Smooth muscle cell of the umbilical artery (primary cell): Measurements from ENCODE around the gene FAM50A. TPM values are rescaled to one million over a fixed set of nuclear protein-coding genes. Genes with fewer than 3 reads are reported as not detected.

Source experiments
- total RNA-seq: library from RNA; depleted of rRNA; stranded (reverse); fragments of >200 nt; gene quantifications from 2 replicates; pipeline ENCODE4 v1.2.3, GENCODE V29; 2014

Gene FAM50A
- total RNA-seq: 73.1 and 81.4 TPM in 2 replicates

DNA sequence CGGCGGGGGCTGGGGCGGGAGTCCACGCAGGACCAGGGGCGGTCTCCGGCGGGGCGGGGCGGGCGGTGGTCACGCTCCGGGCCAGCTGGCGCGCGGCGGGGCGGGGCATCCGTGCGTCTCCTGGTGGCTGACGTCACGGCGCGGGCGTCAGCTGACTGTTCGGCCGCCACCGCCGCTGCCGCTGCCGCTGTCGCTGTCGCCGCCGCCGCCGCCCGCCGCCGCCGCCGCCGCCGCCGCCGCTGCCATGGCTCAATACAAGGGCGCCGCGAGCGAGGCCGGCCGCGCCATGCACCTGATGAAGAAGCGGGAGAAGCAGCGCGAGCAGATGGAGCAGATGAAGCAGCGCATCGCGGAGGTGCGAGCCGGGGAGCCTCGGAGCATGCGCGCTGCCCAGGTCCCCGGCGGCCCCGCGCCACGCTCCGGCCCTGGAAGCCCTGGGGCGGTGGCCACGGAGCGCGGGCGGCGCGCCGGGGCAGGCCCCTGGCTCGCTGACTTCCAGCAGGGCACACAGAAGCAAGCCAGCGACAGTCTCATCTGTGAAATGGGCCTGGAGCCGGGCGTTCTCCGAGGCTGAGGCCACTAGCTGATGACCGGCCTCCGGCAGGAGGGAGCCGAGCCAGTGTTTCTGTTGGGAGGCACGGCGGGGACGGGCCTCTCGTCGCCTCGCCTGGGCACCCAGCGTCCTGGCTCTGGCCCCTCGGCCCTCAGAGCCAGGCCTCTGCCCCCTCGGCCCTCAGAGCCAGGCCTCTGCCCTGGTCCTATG lies at the start of gene FAM50A:
Gene FAM50A (plus strand): TSS at position 150 of the 763 bp plus-strand sequence. CDS start 95 bp downstream, at position 245.

DNA sequence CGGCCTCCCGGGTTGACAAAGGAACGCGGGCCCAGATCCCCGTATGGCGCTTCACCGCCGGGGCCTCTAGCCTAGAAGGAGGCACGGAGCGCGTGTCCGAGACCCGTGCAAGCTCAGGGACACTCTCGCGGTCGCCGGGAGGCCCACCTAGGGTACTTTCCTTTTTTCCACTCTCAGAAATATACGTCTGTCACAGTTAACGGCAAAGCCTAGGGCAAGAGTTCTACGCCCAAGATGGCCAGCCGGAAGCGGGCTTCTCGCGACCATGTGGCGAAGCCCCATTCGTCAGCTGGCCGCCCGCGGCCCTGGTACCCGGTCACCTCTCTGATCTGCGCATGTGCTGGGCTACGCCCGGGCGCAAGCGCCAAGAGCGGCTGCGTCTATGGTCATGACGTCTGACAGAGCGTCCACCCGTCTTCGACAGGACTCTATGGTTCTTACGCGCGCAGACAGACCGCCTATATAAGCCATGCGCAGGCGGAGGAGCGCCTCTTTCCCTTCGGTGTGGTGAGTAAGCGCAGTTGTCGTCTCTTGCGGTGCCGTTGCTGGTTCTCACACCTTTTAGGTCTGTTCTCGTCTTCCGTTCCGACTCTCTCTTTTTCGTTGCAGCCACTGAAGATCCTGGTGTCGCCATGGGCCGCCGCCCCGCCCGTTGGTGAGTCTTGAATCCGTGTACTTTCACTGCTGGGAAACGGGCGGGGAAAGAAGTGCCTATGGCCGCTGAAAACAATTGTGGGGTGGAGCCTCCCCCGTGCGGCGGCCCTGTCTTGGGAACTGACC lies 45.9 kb upstream of the FAM50A start, which contains the start of gene RPL10:
Gene RPL10 (plus strand): TSS at position 490 of the 780 bp plus-strand sequence. CDS start 143 bp downstream, at position 633.

GRCh38 chrX:154409222-154409871 lies 34.6 kb upstream of the FAM50A start, which contains the start of gene DNASE1L1:
Gene DNASE1L1, minus strand, starts transcription at chrX:154409254. Its CDS starts 3,686 bp downstream, at chrX:154405568.

DNA sequence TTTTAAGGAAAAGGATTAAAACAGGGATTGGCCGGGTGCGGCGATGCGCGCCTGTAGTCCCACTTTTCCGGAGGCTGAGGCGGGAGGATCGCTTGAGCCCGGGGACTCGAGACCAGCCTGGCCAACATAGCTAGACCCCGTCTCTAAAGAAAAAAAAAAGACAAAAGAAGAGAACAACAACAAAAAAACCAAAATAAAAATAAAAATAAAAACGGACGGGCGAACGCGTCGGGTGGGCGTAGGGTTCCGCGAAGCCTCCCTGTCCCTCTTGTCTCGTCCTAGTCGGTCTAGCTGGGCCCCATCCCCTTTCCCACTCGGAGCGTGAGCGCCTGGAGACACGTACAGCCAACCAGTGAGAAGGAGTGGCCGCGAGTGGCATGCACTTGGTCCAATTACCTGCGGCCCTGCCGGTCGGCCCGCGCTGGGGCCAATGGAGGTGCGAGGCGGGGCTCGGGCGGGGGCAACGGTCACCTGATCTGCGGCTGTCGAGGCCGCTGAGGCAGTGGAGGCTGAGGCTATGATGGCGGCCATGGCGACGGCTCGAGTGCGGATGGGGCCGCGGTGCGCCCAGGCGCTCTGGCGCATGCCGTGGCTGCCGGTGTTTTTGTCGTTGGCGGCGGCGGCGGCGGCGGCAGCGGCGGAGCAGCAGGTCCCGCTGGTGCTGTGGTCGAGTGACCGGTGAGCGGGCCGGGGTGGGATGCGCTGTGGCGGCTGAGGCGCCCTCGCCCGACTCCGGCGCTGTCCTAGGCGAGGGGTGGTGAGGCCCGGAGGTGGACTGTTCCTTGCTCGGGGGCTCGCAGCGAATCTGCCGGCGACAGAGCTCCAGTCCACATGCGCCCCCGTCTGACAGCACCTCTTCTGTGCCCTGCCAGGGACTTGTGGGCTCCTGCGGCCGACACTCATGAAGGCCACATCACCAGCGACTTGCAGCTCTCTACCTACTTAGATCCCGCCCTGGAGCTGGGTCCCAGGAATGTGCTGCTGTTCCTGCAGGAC lies 15.5 kb upstream of the FAM50A start, which contains the start of gene ATP6AP1:
Gene ATP6AP1 (plus strand): TSS at position 502 of the 996 bp plus-strand sequence. CDS start 16 bp downstream, at position 518.

GRCh38 chrX:154436983-154437752 lies 6.8 kb upstream of the FAM50A start, which contains the start of gene GDI1:
Gene GDI1, plus strand, starts transcription at chrX:154437154. Its CDS starts 101 bp downstream, at chrX:154437255.

GRCh38 chrX:154458116-154458953 lies 14.4 kb downstream of the FAM50A start, which contains the start of gene PLXNA3:
Gene PLXNA3, plus strand, starts transcription at chrX:154458281. Its CDS starts 1,903 bp downstream, at chrX:154460184.

GRCh38 chrX:154478728-154479622 lies 35.0 kb downstream of the FAM50A start, which contains the start of gene LAGE3:
Gene LAGE3, minus strand, starts transcription at chrX:154479281. Its CDS starts 366 bp downstream, at chrX:154478915.

DNA sequence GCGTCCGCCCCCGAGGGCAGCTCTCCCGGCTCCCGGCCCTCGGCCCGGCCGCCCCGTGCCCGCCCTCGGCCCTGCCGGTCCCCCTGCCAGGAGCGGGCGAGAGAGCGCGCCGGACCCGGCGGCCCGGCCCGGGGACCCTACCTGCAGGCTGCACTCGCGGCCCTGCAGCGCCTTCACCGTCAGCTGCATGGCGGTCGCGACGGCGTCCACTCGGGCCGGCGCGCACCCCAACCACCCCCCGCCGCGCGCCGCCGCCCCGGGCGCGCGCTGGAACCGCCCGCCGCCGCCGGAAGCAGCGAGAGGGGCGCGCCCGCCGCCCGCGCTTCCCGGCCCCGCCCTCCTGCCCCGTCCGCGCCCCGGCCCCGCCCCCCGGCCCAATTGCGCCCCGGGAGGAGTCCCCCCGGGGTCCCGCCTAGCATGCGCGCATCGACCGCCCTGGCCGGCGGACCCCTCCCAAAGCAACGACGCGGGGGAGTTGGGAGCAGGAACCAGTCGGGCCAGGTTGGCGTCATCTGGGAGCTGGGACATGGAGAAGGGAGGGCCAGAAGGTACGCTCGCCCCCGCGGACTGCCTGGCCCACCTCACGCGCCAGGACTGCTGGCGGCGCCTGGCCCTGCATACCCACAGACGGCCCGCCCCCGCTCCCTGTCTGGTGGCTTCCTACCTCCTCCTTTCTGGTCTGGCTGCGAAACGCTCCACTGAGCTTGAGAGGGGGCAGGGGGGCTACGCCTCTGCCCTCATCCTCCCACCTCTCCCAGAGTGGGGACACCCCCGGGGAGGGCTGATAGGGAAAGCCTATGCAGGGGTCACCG lies 42.7 kb downstream of the FAM50A start, which contains the start of gene UBL4A:
Gene UBL4A (minus strand): TSS at position 220 of the 812 bp plus-strand sequence. CDS start 31 bp downstream, at position 189.

DNA sequence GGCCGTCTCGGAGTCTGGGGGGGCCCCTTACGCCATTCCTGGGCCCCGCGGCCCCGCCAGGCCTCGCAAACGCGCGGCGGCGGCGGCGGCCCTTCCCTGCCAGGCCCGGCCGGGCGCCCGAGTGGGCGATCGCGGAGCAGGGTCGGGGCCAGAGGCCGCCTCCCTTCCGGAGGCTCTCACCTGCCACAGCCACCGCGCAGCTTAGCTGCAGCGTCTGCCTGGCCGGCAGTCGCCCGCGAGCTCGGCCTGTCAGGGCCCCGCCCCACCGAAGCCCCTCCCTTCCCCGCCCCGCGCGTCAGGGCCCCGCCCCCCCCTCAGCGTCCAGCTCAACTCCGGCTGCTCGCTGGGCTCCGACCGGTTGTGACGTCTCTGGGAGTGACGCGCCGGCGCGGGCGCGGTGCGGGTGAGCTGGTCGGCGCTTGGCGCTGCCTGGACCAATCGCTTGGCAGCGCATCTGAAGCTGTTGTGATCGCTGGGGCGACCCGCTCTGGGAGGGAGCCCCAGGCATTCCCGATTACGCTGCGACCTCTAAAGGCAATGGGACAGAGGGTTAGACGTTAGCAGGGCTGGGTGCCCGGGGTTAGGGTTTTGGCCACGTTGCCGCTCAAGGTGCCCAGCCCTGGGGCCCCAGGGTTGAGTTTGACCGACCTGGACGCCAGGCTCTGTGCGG lies 46.6 kb downstream of the FAM50A start, which contains the start of gene SLC10A3:
Gene SLC10A3 (minus strand): TSS at position 216 of the 670 bp plus-strand sequence. CDS start 1,689 bp downstream, outside the sequence.

Other genes with a start within 250 kb of the FAM50A start
- gene OPN1MW2, start 224.4 kb upstream of the FAM50A start, total RNA-seq: not detected in 2 replicates
- not detected in 2 replicates for gene OPN1MW3, start 186.6 kb upstream of the FAM50A start, total RNA-seq
- gene TEX28, start 149.0 kb upstream of the FAM50A start, total RNA-seq: not detected in 2 replicates
- gene TKTL1, start 148.3 kb upstream of the FAM50A start, total RNA-seq: not detected in 2 replicates
- gene FLNA, start 69.5 kb upstream of the FAM50A start, total RNA-seq: 3,018 and 4,172 TPM in 2 replicates
- 19.0 and 21.5 TPM in 2 replicates for gene EMD, start 64.8 kb upstream of the FAM50A start, total RNA-seq
- 3,679 and 4,783 TPM in 2 replicates for gene RPL10, start 45.8 kb upstream of the FAM50A start, total RNA-seq
- 116 and 119 TPM in 2 replicates for gene DNASE1L1, start 34.9 kb upstream of the FAM50A start, total RNA-seq
- gene TAFAZZIN, start 32.6 kb upstream of the FAM50A start, total RNA-seq: 14.8 and 15.2 TPM in 2 replicates
- 125 and 186 TPM in 2 replicates for gene ATP6AP1, start 15.5 kb upstream of the FAM50A start, total RNA-seq
- 102 and 174 TPM in 2 replicates for gene GDI1, start 7.0 kb upstream of the FAM50A start, total RNA-seq
- gene PLXNA3, start 14.1 kb downstream of the FAM50A start, total RNA-seq: 29.4 and 65.7 TPM in 2 replicates
- 12.9 and 44.5 TPM in 2 replicates for gene LAGE3, start 35.1 kb downstream of the FAM50A start, total RNA-seq
- gene UBL4A, start 42.5 kb downstream of the FAM50A start, total RNA-seq: 55.2 and 63.8 TPM in 2 replicates
- 29.1 and 54.4 TPM in 2 replicates for gene SLC10A3, start 46.5 kb downstream of the FAM50A start, total RNA-seq
- 34.4 and 35.0 TPM in 2 replicates for gene FAM3A, start 72.1 kb downstream of the FAM50A start, total RNA-seq
- gene G6PD, start 102.7 kb downstream of the FAM50A start, total RNA-seq: 52.6 and 106 TPM in 2 replicates
- gene IKBKG, start 103.5 kb downstream of the FAM50A start, total RNA-seq: 13.7 TPM in 2 replicates
- gene CTAG1A, start 141.0 kb downstream of the FAM50A start, total RNA-seq: not detected in 2 replicates
- not detected in 2 replicates for gene CTAG1B, start 175.1 kb downstream of the FAM50A start, total RNA-seq
- gene CTAG2, start 209.4 kb downstream of the FAM50A start, total RNA-seq: 0.65 and 3.3 TPM in 2 replicates